Esophagus (tissue), 2 donors: Measurements from ENCODE around the gene DDN. TPM values are rescaled to one million over a fixed set of nuclear protein-coding genes. Genes with fewer than 3 reads are reported as not detected.

ENCODE experiments used
- H3K27ac ChIP-seq, 2 donors: one replicate each; pipeline ENCODE4 v1.5.1; 2013; ENCODE audit warnings: low read depth in 2 of 2, mild to moderate bottlenecking in 2 of 2, inconsistent platforms in 1 of 2, low read length in 1 of 2, moderate library complexity in 1 of 2
- H3K27me3 ChIP-seq, 2 donors: one replicate each; pipeline ENCODE4 v1.6.1; 2013; ENCODE audit warnings: low read length in 2 of 2, control low read depth in 1 of 2, mild to moderate bottlenecking in 1 of 2; ENCODE audit not compliant: insufficient read depth in 2 of 2, control insufficient read depth in 1 of 2
- H3K36me3 ChIP-seq, 2 donors: one replicate each; pipeline ENCODE4 v1.6.1; 2013; ENCODE audit warnings: low read length in 1 of 2; ENCODE audit not compliant: control insufficient read depth in 2 of 2, insufficient read depth in 2 of 2
- H3K4me1 ChIP-seq, 2 donors: one replicate each; pipeline ENCODE4 v1.6.1; 2013; ENCODE audit warnings: low read length in 1 of 2; ENCODE audit not compliant: control insufficient read depth in 2 of 2, insufficient read depth in 2 of 2
- H3K4me3 ChIP-seq, 2 donors: one replicate each; pipeline ENCODE4 v1.5.1; 2013; ENCODE audit warnings: low read length in 2 of 2, mild to moderate bottlenecking in 2 of 2, low read depth in 1 of 2, moderate library complexity in 1 of 2
- H3K9me3 ChIP-seq, 2 donors: one replicate each; pipeline ENCODE4 v1.6.1; 2013; ENCODE audit warnings: mild to moderate bottlenecking in 2 of 2, low read depth in 1 of 2, low read length in 1 of 2, moderate library complexity in 1 of 2; ENCODE audit not compliant: control insufficient read depth in 2 of 2, insufficient read depth in 1 of 2
- WGBS, 2 donors: extraction: QIAGEN DNeasy Blood & Tissue Kit; methylation state at CpG; one replicate each; pipeline ENCODE4 v1.1.7; 2013; 5-methylcytosine and 5-hydroxymethylcytosine counted together
- polyA plus RNA-seq, 2 donors: library from polyadenylated mRNA; stranded (reverse); fragments of 200-250 nt; gene quantifications; one replicate each; pipeline ENCODE4 v1.2.3, GENCODE V29; 2013
- donor health status: healthy with polysubstance abuse.
- donor health status: Bipolar disorder and iron deficiency.

The DDN gene
- polyA plus RNA-seq, 2 donors, result 0.12 to 0.29 TPM

GRCh38 chr12:48978291-48978740, 20.9 kb downstream of the DDN start, which contains the start of gene WNT1:
Gene WNT1, plus strand, starts transcription at chr12:48978322. Its CDS starts 329 bp downstream, at chr12:48978651.
- H3K27me3 ChIP-seq, result peaks cover 0 to 22% of the 10 kb centered on the region in 2 donors
- peaks cover 0 to 2% of the 10 kb centered on the region in 2 donors for H3K9me3 ChIP-seq
- no peak within 1 kb of the TSS for H3K27ac ChIP-seq
- peaks cover 25 to 30% of the 10 kb centered on the region in 2 donors for H3K4me1 ChIP-seq
- peak within 1 kb of the TSS; percentile 25 to 50 for H3K4me3 ChIP-seq
- H3K36me3 ChIP-seq, result no peaks in the 10 kb centered on the region
- WGBS, 2 donors, result 0 to 1% methylated on average over 27 to 45 of the region's 45 CpGs

GRCh38 chr12:48977290-48978281, 21.6 kb downstream of the DDN start:
- peaks cover 0 to 22% of the 10 kb centered on the region in 2 donors for H3K27me3 ChIP-seq
- no peak overlapping the region for H3K27ac ChIP-seq

GRCh38 chr12:48973941-48974673, 25.1 kb downstream of the DDN start:
- H3K4me1 ChIP-seq, result peaks cover 16 to 33% of the 10 kb centered on the region in 2 donors
- no peaks in the 10 kb centered on the region for H3K9me3 ChIP-seq
- H3K36me3 ChIP-seq, result no peaks in the 10 kb centered on the region
- no peak overlapping the region for H3K27ac ChIP-seq
- 22 to 41% methylated on average over 19 of the region's 19 CpGs for WGBS, 2 donors
- H3K27me3 ChIP-seq, result peaks cover 0 to 12% of the 10 kb centered on the region in 2 donors
- no peak overlapping the region for H3K4me3 ChIP-seq

More at GRCh38 chr12:48977290-48978281, 21.6 kb downstream of the DDN start:
- H3K36me3 ChIP-seq, result no peaks in the 10 kb centered on the region
- H3K4me1 ChIP-seq, result peaks cover 25 to 30% of the 10 kb centered on the region in 2 donors
- peaks cover 0 to 2% of the 10 kb centered on the region in 2 donors for H3K9me3 ChIP-seq
- H3K4me3 ChIP-seq, result peak overlapping the region in 1 of 2 donors; percentile 50
- 10 to 12% methylated on average over 46 to 50 of the region's 50 CpGs for WGBS, 2 donors

- H3K27ac ChIP-seq, result no peak overlapping the region
- H3K27me3 ChIP-seq, result peaks cover 0 to 11% of the 10 kb centered on the region in 2 donors
- H3K36me3 ChIP-seq, result no peaks in the 10 kb centered on the region
- no peaks in the 10 kb centered on the region for H3K9me3 ChIP-seq
- WGBS, 2 donors, result 34 to 48% methylated on average over 12 of the region's 12 CpGs
- no peak overlapping the region for H3K4me3 ChIP-seq
- peaks cover 16 to 31% of the 10 kb centered on the region in 2 donors for H3K4me1 ChIP-seq
Measured at GRCh38 chr12:48973531-48973930, 25.6 kb downstream of the DDN start.

- H3K27ac ChIP-seq, result no peak overlapping the region
- H3K4me1 ChIP-seq, result peaks cover 11 to 26% of the 10 kb centered on the region in 2 donors
- H3K27me3 ChIP-seq, result peaks cover 0 to 7% of the 10 kb centered on the region in 2 donors
- no peaks in the 10 kb centered on the region for H3K9me3 ChIP-seq
- no peak overlapping the region for H3K4me3 ChIP-seq
- H3K36me3 ChIP-seq, result no peaks in the 10 kb centered on the region
- 31 to 48% methylated on average over 3 of the region's 3 CpGs for WGBS, 2 donors
Measured at GRCh38 chr12:48972952-48973483, 26.2 kb downstream of the DDN start.

- H3K4me1 ChIP-seq, result peaks cover 11 to 24% of the 10 kb centered on the region in 2 donors
- H3K27ac ChIP-seq, result no peak overlapping the region
- no peak overlapping the region for H3K4me3 ChIP-seq
- H3K27me3 ChIP-seq, result peaks cover 0 to 7% of the 10 kb centered on the region in 2 donors
- WGBS, 2 donors, result 19 to 21% methylated on average over 23 of the region's 23 CpGs
- no peaks in the 10 kb centered on the region for H3K36me3 ChIP-seq
- no peaks in the 10 kb centered on the region for H3K9me3 ChIP-seq
Measured at GRCh38 chr12:48972213-48972951, 26.8 kb downstream of the DDN start.

- 27 to 30% methylated on average over 10 of the region's 10 CpGs for WGBS, 2 donors
- H3K27ac ChIP-seq, result peak overlapping the region in 1 of 2 donors; percentile 22
- H3K4me1 ChIP-seq, result peaks cover 11 to 24% of the 10 kb centered on the region in 2 donors
- H3K9me3 ChIP-seq, result no peaks in the 10 kb centered on the region
- peak overlapping the region in 1 of 2 donors; percentile 34 for H3K4me3 ChIP-seq
- peaks cover 0 to 7% of the 10 kb centered on the region in 2 donors for H3K27me3 ChIP-seq
- no peaks in the 10 kb centered on the region for H3K36me3 ChIP-seq
Measured at GRCh38 chr12:48970702-48971334, 28.4 kb downstream of the DDN start.

GRCh38 chr12:48969833-48970701, 29.1 kb downstream of the DDN start:
- Histone ChIP-seq H3K27ac (no peak overlapping the region), H3K9me3 (no peaks in the 10 kb centered on the region), H3K4me1 (peaks cover 11 to 24% of the 10 kb centered on the region in 2 donors), H3K4me3 (peak overlapping the region in 1 of 2 donors; percentile 8), H3K27me3 (peaks cover 0 to 7% of the 10 kb centered on the region in 2 donors), H3K36me3 (no peaks in the 10 kb centered on the region)
- 7 to 12% methylated on average over 69 to 77 of the region's 77 CpGs for WGBS, 2 donors
